HEK293 (cell line): ENCODE data around the gene TLL2.

Experiments
- CTCF ChIP-seq: fragments of 450-650 bp; formaldehyde crosslinking; IDR thresholded peaks from 2 replicates; pipeline ENCODE4 v1.5.1; 2016; ENCODE audit warnings: missing biosample characterization, missing genetic modification characterization
- MYNN ChIP-seq: fragments of 450-650 bp; formaldehyde crosslinking; IDR thresholded peaks from 2 replicates; pipeline ENCODE4 v1.5.1; 2016; ENCODE audit warnings: missing biosample characterization, missing genetic modification characterization, borderline replicate concordance

DNA sequence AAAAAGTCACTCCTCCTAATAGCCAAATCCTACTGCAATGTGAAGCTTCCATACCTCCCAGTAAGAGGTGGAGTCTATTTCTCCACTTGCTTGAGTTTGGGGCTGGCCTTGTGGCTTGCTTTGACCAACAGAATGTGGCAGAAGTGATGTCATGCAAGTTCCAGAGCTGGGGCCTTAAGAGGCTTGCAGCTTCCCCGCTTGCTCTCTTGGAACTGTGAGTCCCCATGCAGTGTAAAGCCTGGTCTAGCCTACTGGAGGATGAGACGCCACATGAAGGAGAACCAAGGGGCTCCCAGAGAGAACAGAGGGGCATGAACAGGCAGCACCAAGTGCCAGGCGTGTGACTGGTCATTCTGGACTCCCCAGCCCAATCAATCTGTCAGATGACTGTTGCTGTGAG is 96.3 kb downstream of the TLL2 start:
- TF ChIP-seq CTCF = no peak
- TF ChIP-seq MYNN (tag by site-specific recombination) = no peak
